HepG2 (cell line): Measurements from ENCODE around the gene TMEM229B. TPM values are rescaled to one million over a fixed set of nuclear protein-coding genes. Genes with fewer than 3 reads are reported as not detected.

Experiments
- ATAC-seq: fragments of 200-7000 bp; cut with Tn5 transposase; 3 replicates; pipeline ENCODE4 v1.9.1; 2020; ENCODE audit warnings: mild to moderate bottlenecking, moderate library complexity
- BruUV-seq: library from RNA; stranded (reverse); fragments of 400-500 nt; replicated peaks from 2 replicates; lab custom pipeline; 2021; lab: Mats Ljungman, UMichigan
- CTCF ChIA-PET: fragments of 300-600 bp; formaldehyde crosslinking; extraction: SDS; loops from one replicate; lab custom pipeline; 2021; ENCODE audit warnings: low total read pairs, inconsistent platforms, low intra/inter-chr PET ratio; lab: Yijun Ruan, JAX
- POLR2A ChIA-PET: fragments of 350-600 bp; sonication (Branson Sonifier 250); formaldehyde crosslinking; loops from one replicate; lab custom pipeline; 2020; ENCODE audit warnings: antibody characterized with exemption, inconsistent platforms; lab: Yijun Ruan, JAX
- DNase-seq: peaks from one replicate; pipeline ENCODE4 v3.0.0-alpha.2; 2015; ENCODE audit warnings: low spot score
- FAIRE-seq: peaks from 3 replicates; lab custom pipeline; 2011; peaks lifted over from hg19 to GRCh38; lab: Jason Lieb, UNC
- H2AFZ ChIP-seq: one replicate; pipeline ENCODE4 v1.6.1; 2011; ENCODE audit warnings: low read length, inconsistent platforms
- H3K27ac ChIP-seq: fragments of 300-600 bp; 3 replicates; pipeline ENCODE4 v1.8.0; 2011; ENCODE audit warnings: mixed run types, mild to moderate bottlenecking, mixed read lengths, low read length, inconsistent platforms; ENCODE audit not compliant: insufficient read depth; ENCODE audit errors: extremely low read length
- H3K27me3 ChIP-seq, 2 experiments: fragments of 200-600 bp in 1 of 2; 2 replicates in 1 of 2; 3 replicates in 1 of 2; pipeline versions ENCODE4 v1.6.0 to v1.8.0; 2011; ENCODE audit warnings: low read length in 2 of 2, mild to moderate bottlenecking in 2 of 2, moderate library complexity in 2 of 2, inconsistent platforms in 1 of 2; ENCODE audit not compliant: insufficient read depth in 2 of 2, control insufficient read depth in 1 of 2
- H3K36me3 ChIP-seq, 2 experiments: fragments of 200-600 bp in 1 of 2; replicated peaks in 1 of 2; 2 replicates in 1 of 2; 3 replicates in 1 of 2; pipeline versions ENCODE4 v1.5.1 to v1.8.0; 2011; ENCODE audit warnings: low read length in 2 of 2, inconsistent platforms in 1 of 2; ENCODE audit not compliant: insufficient read depth in 2 of 2, control insufficient read depth in 1 of 2
- H3K4me1 ChIP-seq: 2 replicates; pipeline ENCODE4 v1.5.1; 2012; ENCODE audit warnings: low read length, inconsistent platforms; ENCODE audit not compliant: insufficient read depth
- H3K4me2 ChIP-seq: 2 replicates; pipeline ENCODE4 v1.6.0; 2011; ENCODE audit warnings: low read depth, low read length, inconsistent platforms
- H3K4me3 ChIP-seq, 3 experiments: fragments of 200-600 bp in 1 of 3; sonication (generic), shearing (Covaris generic) in 1 of 3; replicated peaks in 1 of 3; 2 replicates each; pipeline ENCODE4 v1.5.1; 2011 to 2016; ENCODE audit warnings: low read length in 3 of 3, inconsistent platforms in 2 of 3, low read depth in 2 of 3, mild to moderate bottlenecking in 2 of 3, control low read depth in 1 of 3, mixed read lengths in 1 of 3; ENCODE audit not compliant: insufficient read depth in 1 of 3
- H3K79me2 ChIP-seq: one replicate; pipeline ENCODE4 v1.6.1; 2011; ENCODE audit warnings: low read length, inconsistent platforms; ENCODE audit not compliant: insufficient read depth
- H3K9ac ChIP-seq: 2 replicates; pipeline ENCODE4 v1.6.0; 2011; ENCODE audit warnings: mild to moderate bottlenecking, low read depth, low read length, inconsistent platforms; ENCODE audit not compliant: insufficient read depth
- H3K9me3 ChIP-seq: 2 replicates; pipeline ENCODE4 v1.5.1; 2012; ENCODE audit warnings: mild to moderate bottlenecking, low read length
- H4K20me1 ChIP-seq: 2 replicates; pipeline ENCODE4 v1.6.0; 2011; ENCODE audit warnings: inconsistent platforms, mild to moderate bottlenecking, low read length, moderate library complexity; ENCODE audit not compliant: insufficient read depth
- CEBPB ChIP-seq: IDR thresholded peaks from 2 replicates; pipeline ENCODE4 v1.6.1; 2011; ENCODE audit warnings: low read depth, low read length, improper control_type of control experiment, borderline replicate concordance
- DMAP1 ChIP-seq: IDR thresholded peaks from 2 replicates; pipeline ENCODE4 v1.6.1; 2016
- EED ChIP-seq: sonication (generic); formaldehyde crosslinking; IDR thresholded peaks from 2 replicates; pipeline ENCODE4 v1.5.0; 2020; ENCODE audit warnings: mild to moderate bottlenecking, missing genetic modification reagents
- GABPA ChIP-seq, 2 experiments: IDR thresholded peaks; 2 replicates each; pipeline ENCODE4 v1.6.1; 2011 to 2016; ENCODE audit warnings: low read depth in 2 of 2, low read length in 1 of 2, missing biosample characterization in 1 of 2, missing genetic modification characterization in 1 of 2
- NR2C2 ChIP-seq: sonication (generic); formaldehyde crosslinking; IDR thresholded peaks from 2 replicates; pipeline ENCODE4 v1.4.0; 2020; ENCODE audit warnings: missing genetic modification reagents, mild to moderate bottlenecking, moderate library complexity, borderline replicate concordance
- PAX8 ChIP-seq: sonication (generic); formaldehyde crosslinking; IDR thresholded peaks from 2 replicates; pipeline ENCODE4 v1.8.0; 2022; ENCODE audit warnings: mild to moderate bottlenecking, missing genetic modification reagents, borderline replicate concordance
- ZFY ChIP-seq: sonication (generic); formaldehyde crosslinking; IDR thresholded peaks from 2 replicates; pipeline ENCODE4 v1.4.0; 2020; ENCODE audit warnings: missing genetic modification reagents
- ZNF550 ChIP-seq: sonication (generic); formaldehyde crosslinking; IDR thresholded peaks from 2 replicates; pipeline ENCODE4 v1.4.0; 2020; ENCODE audit warnings: mild to moderate bottlenecking, missing genetic modification reagents, borderline replicate concordance
- ZNF790 ChIP-seq: sonication (generic); formaldehyde crosslinking; IDR thresholded peaks from 2 replicates; pipeline ENCODE4 v1.8.0; 2022; ENCODE audit warnings: missing genetic modification reagents, mild to moderate bottlenecking, borderline replicate concordance
- ZSCAN22 ChIP-seq: sonication (generic); formaldehyde crosslinking; IDR thresholded peaks from 2 replicates; pipeline ENCODE4 v1.4.0; 2020; ENCODE audit warnings: mild to moderate bottlenecking, missing genetic modification reagents
- WGBS: methylation state at CpG from one replicate; pipeline ENCODE4 v1.1.6; 2017; ENCODE audit warnings: low lambda C conversion rate; 5-methylcytosine and 5-hydroxymethylcytosine counted together
- in situ Hi-C: cut with HindIII; loops from 2 replicates; pipeline ENCODE4 v1.10.0; 2017; ENCODE audit warnings: low pct_unique_long_range_greater_than_20kb; ENCODE audit not compliant: extremely low pct_ligation_motif_present
- intact Hi-C: fragments of 100-400 bp; cut with micrococcal nuclease; formaldehyde crosslinking; loops from one replicate; pipeline ENCODE4 v1.10.0; 2022; ENCODE audit not compliant: unreplicated experiment
- polyA plus RNA-seq, 8 experiments: library from polyadenylated mRNA; depleted of rRNA in 3 of 8; stranded (reverse) in 7 of 8; unstranded in 1 of 8; fragments of >200 nt; fragmentation: Illumina TruSeq in 4 of 8; extraction: Trizol in 4 of 8; gene quantifications; 2 replicates each; pipeline versions ENCODE4 v1.2.1 to v1.2.3, GENCODE V29; 2011 to 2016; ENCODE audit warnings: low read depth in 4 of 8, missing spikeins in 1 of 8, mixed read lengths in 1 of 8; ENCODE audit not compliant: insufficient read depth in 1 of 8
- total RNA-seq, 5 experiments: library from RNA; depleted of rRNA; stranded (reverse); fragments of >200 nt; fragmentation: Illumina TruSeq; extraction: Trizol; gene quantifications; 2 replicates each; pipeline ENCODE4 v1.2.3, GENCODE V29; 2016; ENCODE audit warnings: low read depth in 1 of 5
- TF ChIP-seq, protein P1 (sequence below): sonication (generic); formaldehyde crosslinking; IDR thresholded peaks from 2 replicates; pipeline ENCODE4 v1.5.1; 2020; ENCODE audit warnings: mild to moderate bottlenecking, missing genetic modification reagents, moderate library complexity
- TF ChIP-seq, protein P2 (sequence below): sonication (generic); formaldehyde crosslinking; IDR thresholded peaks from 2 replicates; pipeline ENCODE4 v1.5.0; 2020; ENCODE audit warnings: mild to moderate bottlenecking, missing genetic modification reagents, borderline replicate concordance
- TF ChIP-seq, protein P3 (sequence below): sonication (generic); formaldehyde crosslinking; IDR thresholded peaks from 2 replicates; pipeline ENCODE4 v1.8.1; 2023; ENCODE audit warnings: missing genetic modification reagents, inconsistent platforms, borderline replicate concordance

TMEM229B gene
- total and polyA plus RNA-seq, 2 of the 13 experiments (the other 11 are each of a cell fraction or from before 2014, with no cell fraction given), result 0.69 to 1.1 TPM

DNA sequence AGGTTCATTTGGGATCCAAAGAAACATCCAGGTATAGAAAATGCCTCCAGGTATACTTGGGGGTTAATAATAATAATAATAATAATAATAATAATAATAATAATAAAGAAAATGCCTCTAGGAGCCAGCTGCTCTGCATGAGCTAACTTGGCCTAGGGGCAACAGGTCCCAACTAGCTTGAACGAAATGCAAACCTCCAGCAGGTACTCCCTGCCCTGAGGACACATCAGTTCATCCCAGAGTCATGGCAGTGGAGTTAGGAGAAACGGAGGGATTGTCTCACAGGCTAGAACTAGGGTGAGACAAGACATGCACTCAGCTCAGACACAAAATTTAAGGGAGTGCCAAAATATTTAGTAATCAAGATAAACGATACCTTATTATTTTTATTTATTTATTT, 12.5 kb upstream of the TMEM229B start:
- CTCF ChIA-PET, result no interaction called here
- in situ Hi-C loops, result no loop called here
- no peak for ATAC-seq

More for the DNA sequence above, 12.5 kb upstream of the TMEM229B start:
- BruUV-seq, result no TSS peak
- DNase-seq (no peak), FAIRE-seq (no peak)
- H3K4me3 ChIP-seq, result no peak overlapping the region
- H3K27me3 ChIP-seq, result peaks cover 4 to 15% of the 10 kb centered on the region in 2 experiments; a peak in 2 of 5 replicates
- 32% methylated on average over 3 of the region's 3 CpGs for WGBS
- no peak overlapping the region for H3K27ac ChIP-seq
- H3K4me1 ChIP-seq, result no peaks in the 10 kb centered on the region
- H3K79me2 ChIP-seq, result no peaks in the 10 kb centered on the region
- POLR2A ChIA-PET, result no interaction called here
- H3K9ac ChIP-seq, result no peak overlapping the region
- no peak overlapping the region for H3K4me2 ChIP-seq
- TF ChIP-seq ZFY (CRISPR knock-in tag) (no peak), EED (no peak), GABPA (IDR thresholded peaks at IDR 0.05; ENCODE audit: low read depth, low read length) (no peak), GABPA (CRISPR knock-in tag; IDR thresholded peaks at IDR 0.05; ENCODE audit: low read depth) (no peak), ZNF790 (CRISPR knock-in tag) (no peak), ZNF550 (no peak), CEBPB (no peak), DMAP1 (CRISPR knock-in tag) (no peak), ZSCAN22 (CRISPR knock-in tag) (no peak), PAX8 (CRISPR knock-in tag) (no peak), NR2C2 (CRISPR knock-in tag) (no peak)
- TF ChIP-seq, protein P1, sequence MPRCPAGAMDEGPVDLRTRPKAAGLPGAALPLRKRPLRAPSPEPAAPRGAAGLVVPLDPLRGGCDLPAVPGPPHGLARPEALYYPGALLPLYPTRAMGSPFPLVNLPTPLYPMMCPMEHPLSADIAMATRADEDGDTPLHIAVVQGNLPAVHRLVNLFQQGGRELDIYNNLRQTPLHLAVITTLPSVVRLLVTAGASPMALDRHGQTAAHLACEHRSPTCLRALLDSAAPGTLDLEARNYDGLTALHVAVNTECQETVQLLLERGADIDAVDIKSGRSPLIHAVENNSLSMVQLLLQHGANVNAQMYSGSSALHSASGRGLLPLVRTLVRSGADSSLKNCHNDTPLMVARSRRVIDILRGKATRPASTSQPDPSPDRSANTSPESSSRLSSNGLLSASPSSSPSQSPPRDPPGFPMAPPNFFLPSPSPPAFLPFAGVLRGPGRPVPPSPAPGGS (CRISPR knock-in tag), result no peak
- TF ChIP-seq, protein P2, sequence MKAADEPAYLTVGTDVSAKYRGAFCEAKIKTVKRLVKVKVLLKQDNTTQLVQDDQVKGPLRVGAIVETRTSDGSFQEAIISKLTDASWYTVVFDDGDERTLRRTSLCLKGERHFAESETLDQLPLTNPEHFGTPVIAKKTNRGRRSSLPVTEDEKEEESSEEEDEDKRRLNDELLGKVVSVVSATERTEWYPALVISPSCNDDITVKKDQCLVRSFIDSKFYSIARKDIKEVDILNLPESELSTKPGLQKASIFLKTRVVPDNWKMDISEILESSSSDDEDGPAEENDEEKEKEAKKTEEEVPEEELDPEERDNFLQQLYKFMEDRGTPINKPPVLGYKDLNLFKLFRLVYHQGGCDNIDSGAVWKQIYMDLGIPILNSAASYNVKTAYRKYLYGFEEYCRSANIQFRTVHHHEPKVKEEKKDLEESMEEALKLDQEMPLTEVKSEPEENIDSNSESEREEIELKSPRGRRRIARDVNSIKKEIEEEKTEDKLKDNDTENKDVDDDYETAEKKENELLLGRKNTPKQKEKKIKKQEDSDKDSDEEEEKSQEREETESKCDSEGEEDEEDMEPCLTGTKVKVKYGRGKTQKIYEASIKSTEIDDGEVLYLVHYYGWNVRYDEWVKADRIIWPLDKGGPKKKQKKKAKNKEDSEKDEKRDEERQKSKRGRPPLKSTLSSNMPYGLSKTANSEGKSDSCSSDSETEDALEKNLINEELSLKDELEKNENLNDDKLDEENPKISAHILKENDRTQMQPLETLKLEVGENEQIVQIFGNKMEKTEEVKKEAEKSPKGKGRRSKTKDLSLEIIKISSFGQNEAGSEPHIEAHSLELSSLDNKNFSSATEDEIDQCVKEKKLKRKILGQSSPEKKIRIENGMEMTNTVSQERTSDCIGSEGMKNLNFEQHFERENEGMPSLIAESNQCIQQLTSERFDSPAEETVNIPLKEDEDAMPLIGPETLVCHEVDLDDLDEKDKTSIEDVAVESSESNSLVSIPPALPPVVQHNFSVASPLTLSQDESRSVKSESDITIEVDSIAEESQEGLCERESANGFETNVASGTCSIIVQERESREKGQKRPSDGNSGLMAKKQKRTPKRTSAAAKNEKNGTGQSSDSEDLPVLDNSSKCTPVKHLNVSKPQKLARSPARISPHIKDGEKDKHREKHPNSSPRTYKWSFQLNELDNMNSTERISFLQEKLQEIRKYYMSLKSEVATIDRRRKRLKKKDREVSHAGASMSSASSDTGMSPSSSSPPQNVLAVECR (CRISPR knock-in tag), result no peak
- TF ChIP-seq, protein P3, sequence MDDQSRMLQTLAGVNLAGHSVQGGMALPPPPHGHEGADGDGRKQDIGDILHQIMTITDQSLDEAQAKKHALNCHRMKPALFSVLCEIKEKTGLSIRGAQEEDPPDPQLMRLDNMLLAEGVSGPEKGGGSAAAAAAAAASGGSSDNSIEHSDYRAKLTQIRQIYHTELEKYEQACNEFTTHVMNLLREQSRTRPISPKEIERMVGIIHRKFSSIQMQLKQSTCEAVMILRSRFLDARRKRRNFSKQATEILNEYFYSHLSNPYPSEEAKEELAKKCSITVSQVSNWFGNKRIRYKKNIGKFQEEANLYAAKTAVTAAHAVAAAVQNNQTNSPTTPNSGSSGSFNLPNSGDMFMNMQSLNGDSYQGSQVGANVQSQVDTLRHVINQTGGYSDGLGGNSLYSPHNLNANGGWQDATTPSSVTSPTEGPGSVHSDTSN (CRISPR knock-in tag), result no peak
- H4K20me1 ChIP-seq, result no peaks in the 10 kb centered on the region
- intact Hi-C loops, result no loop called here
- no peaks in the 10 kb centered on the region for H3K36me3 ChIP-seq
- H3K9me3 ChIP-seq, result no peaks in the 10 kb centered on the region
- H2AFZ ChIP-seq, result no peak overlapping the region
